Gastrocnemius medialis (tissue), 4 donors: ENCODE results near the gene COBL.

ENCODE experiments used
- CTCF ChIP-seq, 5 experiments: fragments of 450-650 bp in 3 of 5; fragments of 200-600 bp in 2 of 5; sonication (generic) in 2 of 5; IDR thresholded peaks in 4 of 5; conservative IDR thresholded peaks in 1 of 5; 1 replicate in 4 of 5; 2 replicates in 1 of 5; pipeline ENCODE4 v1.5.1; 2016 to 2019; ENCODE audit warnings: antibody characterized with exemption in 5 of 5, mild to moderate bottlenecking in 3 of 5, moderate library complexity in 3 of 5
- POLR2A ChIP-seq, 2 donors: fragments of 450-650 bp; IDR thresholded peaks; one replicate each; pipeline ENCODE4 v1.6.1; 2017; ENCODE audit warnings: antibody characterized with exemption in 2 of 2, mild to moderate bottlenecking in 2 of 2, moderate library complexity in 2 of 2

GRCh38 chr7:51300762-51301674, 15.6 kb downstream of the COBL start:
- no peak for TF ChIP-seq CTCF (IDR thresholded peaks at IDR 0.05 in 4 of 5, conservative IDR thresholded peaks at IDR 0.05 in 1 of 5)
- no peak for TF ChIP-seq POLR2A (IDR thresholded peaks at IDR 0.05)
